ENCODE data around the gene KLK10.

DNA sequence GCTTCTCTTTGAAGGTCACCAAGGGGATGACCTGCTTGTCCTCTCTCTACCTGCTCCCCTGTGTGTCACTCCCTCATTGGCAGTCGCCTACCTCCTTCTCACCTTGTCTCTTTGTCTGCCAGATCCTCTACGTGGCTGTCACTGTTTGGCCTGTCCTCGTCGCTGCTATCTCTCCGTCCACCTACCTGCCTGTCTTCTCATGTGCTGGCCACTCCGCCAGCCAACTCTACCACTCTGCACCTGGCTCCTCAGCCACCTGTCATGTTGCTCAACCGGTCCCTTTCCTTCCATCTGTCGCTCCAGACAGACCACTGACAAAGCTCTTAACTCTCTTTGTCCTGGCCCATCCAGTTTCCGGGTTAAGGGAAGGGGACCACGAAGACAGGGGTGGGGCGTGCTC is 15.2 kb upstream of the KLK10 start, which contains the start of gene KLK12:
- TF ChIP-seq POLR2A (IDR thresholded peaks at IDR 0.05; ENCODE audit: low read depth, low read length) (no peak), HDAC2 (IDR thresholded peaks at IDR 0.05) (no peak), FOS (IDR thresholded peaks at IDR 0.05; ENCODE audit: borderline replicate concordance, extremely low read depth, insufficient read length) (no peak)

All from GM12878 (cell line).